Transverse colon (tissue), 3 donors: ENCODE results near the gene ROBO1.

Experiments used
- CTCF ChIP-seq, 5 experiments: fragments of 200-600 bp in 3 of 5; fragments of 450-650 bp in 2 of 5; sonication (generic) in 3 of 5; IDR thresholded peaks; 1 replicate in 2 of 5; 2 replicates in 3 of 5; pipeline ENCODE4 v1.5.1; 2016 to 2017; ENCODE audit warnings: antibody characterized with exemption in 5 of 5, inconsistent platforms in 3 of 5, mild to moderate bottlenecking in 2 of 5, moderate library complexity in 1 of 5
- POLR2A ChIP-seq: fragments of 450-650 bp; IDR thresholded peaks from one replicate; pipeline ENCODE4 v1.6.1; 2016; ENCODE audit warnings: antibody characterized with exemption, mild to moderate bottlenecking, moderate library complexity

GRCh38 chr3:78606756-78607155 lies 1161.0 kb downstream of the ROBO1 start:
- TF ChIP-seq CTCF (IDR thresholded peaks at IDR 0.05), result no peak
- TF ChIP-seq POLR2A, result no peak
